CD4-positive, alpha-beta T cell treated with Interleukin-17A for 1 hour (primary cell): Measurements from ENCODE around the gene CYBC1.

Experiments
- DNase-seq: peaks from one replicate; pipeline ENCODE4 v3.0.0-alpha.2; 2020

Gene CYBC1

GRCh38 chr17:82450357-82451106 lies at the start of gene CYBC1:
Gene CYBC1 (minus strand): TSS chr17:82450752. CDS start chr17:82449254, 1,498 bp downstream.
- DNase-seq = peak; percentile 93

GRCh38 chr17:82497483-82498405 lies 47.2 kb upstream of the CYBC1 start:
- DNase-seq = peak; percentile 65

- peak; percentile 90 for DNase-seq
Measured at GRCh38 chr17:82496529-82497434, 46.2 kb upstream of the CYBC1 start.

GRCh38 chr17:82495844-82496528 lies 45.4 kb upstream of the CYBC1 start:
- no peak for DNase-seq

GRCh38 chr17:82494236-82495055 lies 43.9 kb upstream of the CYBC1 start:
- peak; percentile 94 for DNase-seq

- no peak for DNase-seq
Measured at GRCh38 chr17:82493226-82493781, 42.8 kb upstream of the CYBC1 start.

- no peak for DNase-seq
Measured at GRCh38 chr17:82492643-82493225, 42.2 kb upstream of the CYBC1 start.

- no peak for DNase-seq
Measured at GRCh38 chr17:82491533-82491932, 41.0 kb upstream of the CYBC1 start.

GRCh38 chr17:82491196-82491530 lies 40.6 kb upstream of the CYBC1 start:
- no peak for DNase-seq

- no peak for DNase-seq
Measured at GRCh38 chr17:82490512-82491195, 40.1 kb upstream of the CYBC1 start.

GRCh38 chr17:82489851-82490511 lies 39.4 kb upstream of the CYBC1 start:
- no peak for DNase-seq

GRCh38 chr17:82489117-82489516 lies 38.6 kb upstream of the CYBC1 start:
- no peak for DNase-seq

GRCh38 chr17:82487910-82488309 lies 37.4 kb upstream of the CYBC1 start:
- no peak for DNase-seq

- peak; percentile 20 for DNase-seq
Measured at GRCh38 chr17:82486231-82487094, 35.9 kb upstream of the CYBC1 start.

- no peak for DNase-seq
Measured at GRCh38 chr17:82483836-82484235, 33.3 kb upstream of the CYBC1 start.

GRCh38 chr17:82483204-82483660 lies 32.7 kb upstream of the CYBC1 start:
- no peak for DNase-seq

- no peak for DNase-seq
Measured at GRCh38 chr17:82480318-82480717, 29.8 kb upstream of the CYBC1 start.

GRCh38 chr17:82479602-82480001 lies 29.1 kb upstream of the CYBC1 start:
- DNase-seq = no peak
